ENCODE results near the gene PIWIL1. TPM values are rescaled to one million over a fixed set of nuclear protein-coding genes. Genes with fewer than 3 reads are reported as not detected.

PIWIL1 gene
- total and polyA plus RNA-seq, 2 donors (not counting 1 experiment from before 2014, with no cell fraction given): not detected

GRCh38 chr12:130356222-130356621, 18.5 kb downstream of the PIWIL1 start:
- Histone ChIP-seq H4K20me1 (ENCODE audit: control insufficient read depth, extremely low read depth, insufficient read depth, low read length) (no peaks in the 10 kb centered on the region), H3K27me3 (ENCODE audit: control insufficient read depth, insufficient read depth, low read length) (no peaks in the 10 kb centered on the region), H3K9ac (ENCODE audit: insufficient read depth, low read length) (no peak overlapping the region), H3K4me1 (ENCODE audit: control insufficient read depth, extremely low read depth, insufficient read depth, low read length) (no peaks in the 10 kb centered on the region), H3K27ac (ENCODE audit: insufficient read depth, low read length) (no peak overlapping the region), H3K36me3 (ENCODE audit: control insufficient read depth, insufficient read depth, low read length) (no peaks in the 10 kb centered on the region), H3K4me3 (replicated peaks in 1 of 4; ENCODE audit: control extremely low read depth in 1 of 4, insufficient read depth in 1 of 4, low read depth in 3 of 4, low read length in 4 of 4) (no peak overlapping the region), H3K9me3 (ENCODE audit: control insufficient read depth, insufficient read depth, low read depth, low read length) (no peaks in the 10 kb centered on the region), H2AFZ (ENCODE audit: low read length) (no peak overlapping the region), H3K4me2 (ENCODE audit: extremely low read depth, insufficient read depth, low read length) (no peak overlapping the region), H3K79me2 (ENCODE audit: control insufficient read depth, insufficient read depth, low read length) (no peaks in the 10 kb centered on the region)
- no peak for DNase-seq (ENCODE audit: low read depth in 2 of 2)
- TF ChIP-seq EZH2 (IDR thresholded peaks at IDR 0.05; ENCODE audit: low read length, missing control alignments): no peak
- no peak for TF ChIP-seq CTCF (conservative IDR thresholded peaks at IDR 0.05 in 1 of 2, IDR thresholded peaks at IDR 0.05 in 1 of 2; ENCODE audit: low read depth in 1 of 2, low read length in 2 of 2)

GRCh38 chr12:130357241-130357640, 19.6 kb downstream of the PIWIL1 start:
- Histone ChIP-seq H4K20me1 (ENCODE audit: control insufficient read depth, extremely low read depth, insufficient read depth, low read length) (no peaks in the 10 kb centered on the region), H2AFZ (ENCODE audit: low read length) (no peak overlapping the region), H3K4me2 (ENCODE audit: extremely low read depth, insufficient read depth, low read length) (no peak overlapping the region), H3K27ac (ENCODE audit: insufficient read depth, low read length) (no peak overlapping the region), H3K79me2 (ENCODE audit: control insufficient read depth, insufficient read depth, low read length) (no peaks in the 10 kb centered on the region), H3K27me3 (ENCODE audit: control insufficient read depth, insufficient read depth, low read length) (no peaks in the 10 kb centered on the region), H3K36me3 (ENCODE audit: control insufficient read depth, insufficient read depth, low read length) (no peaks in the 10 kb centered on the region), H3K4me1 (ENCODE audit: control insufficient read depth, extremely low read depth, insufficient read depth, low read length) (no peaks in the 10 kb centered on the region), H3K9me3 (ENCODE audit: control insufficient read depth, insufficient read depth, low read depth, low read length) (no peaks in the 10 kb centered on the region), H3K4me3 (replicated peaks in 1 of 4; ENCODE audit: control extremely low read depth in 1 of 4, insufficient read depth in 1 of 4, low read depth in 3 of 4, low read length in 4 of 4) (no peak overlapping the region), H3K9ac (ENCODE audit: insufficient read depth, low read length) (no peak overlapping the region)
- TF ChIP-seq CTCF (conservative IDR thresholded peaks at IDR 0.05 in 1 of 2, IDR thresholded peaks at IDR 0.05 in 1 of 2; ENCODE audit: low read depth in 1 of 2, low read length in 2 of 2) (no peak), EZH2 (IDR thresholded peaks at IDR 0.05; ENCODE audit: low read length, missing control alignments) (no peak)
- no peak for DNase-seq (ENCODE audit: low read depth in 2 of 2)

- no peak for TF ChIP-seq CTCF (conservative IDR thresholded peaks at IDR 0.05 in 1 of 2, IDR thresholded peaks at IDR 0.05 in 1 of 2; ENCODE audit: low read depth in 1 of 2, low read length in 2 of 2)
- no peak for TF ChIP-seq EZH2 (IDR thresholded peaks at IDR 0.05; ENCODE audit: low read length, missing control alignments)
These were observed 20.1 kb downstream of the PIWIL1 start for GRCh38 chr12:130357729-130358330.

More at GRCh38 chr12:130357729-130358330, 20.1 kb downstream of the PIWIL1 start:
- Histone ChIP-seq H3K79me2 (ENCODE audit: control insufficient read depth, insufficient read depth, low read length) (no peaks in the 10 kb centered on the region), H4K20me1 (ENCODE audit: control insufficient read depth, extremely low read depth, insufficient read depth, low read length) (no peaks in the 10 kb centered on the region), H3K4me2 (ENCODE audit: extremely low read depth, insufficient read depth, low read length) (no peak overlapping the region), H2AFZ (ENCODE audit: low read length) (no peak overlapping the region), H3K27me3 (ENCODE audit: control insufficient read depth, insufficient read depth, low read length) (no peaks in the 10 kb centered on the region), H3K4me3 (replicated peaks in 1 of 4; ENCODE audit: control extremely low read depth in 1 of 4, insufficient read depth in 1 of 4, low read depth in 3 of 4, low read length in 4 of 4) (no peak overlapping the region), H3K4me1 (ENCODE audit: control insufficient read depth, extremely low read depth, insufficient read depth, low read length) (no peaks in the 10 kb centered on the region), H3K27ac (ENCODE audit: insufficient read depth, low read length) (no peak overlapping the region), H3K9me3 (ENCODE audit: control insufficient read depth, insufficient read depth, low read depth, low read length) (no peaks in the 10 kb centered on the region), H3K36me3 (ENCODE audit: control insufficient read depth, insufficient read depth, low read length) (no peaks in the 10 kb centered on the region), H3K9ac (ENCODE audit: insufficient read depth, low read length) (no peak overlapping the region)
- no peak for DNase-seq (ENCODE audit: low read depth in 2 of 2)

All from fibroblast of lung (primary cell).